HG02981 (cell line): ENCODE results near the gene RMDN2.
A peak's percentile ranks its signal among the peaks of the same experiment; 100 is the strongest.

ENCODE experiments used
- ATAC-seq: cut with Tn5 transposase; IDR thresholded peaks from one replicate; pipeline ENCODE4 v1.9.1; 2021; ENCODE audit warnings: mild to moderate bottlenecking, moderate library complexity; ENCODE audit not compliant: unreplicated experiment

RMDN2 gene

GRCh38 chr2:38037757-38038621, 112.9 kb downstream of the RMDN2 start:
- peak; percentile 63 for ATAC-seq

GRCh38 chr2:38038682-38039081, 113.6 kb downstream of the RMDN2 start:
- no peak for ATAC-seq

DNA sequence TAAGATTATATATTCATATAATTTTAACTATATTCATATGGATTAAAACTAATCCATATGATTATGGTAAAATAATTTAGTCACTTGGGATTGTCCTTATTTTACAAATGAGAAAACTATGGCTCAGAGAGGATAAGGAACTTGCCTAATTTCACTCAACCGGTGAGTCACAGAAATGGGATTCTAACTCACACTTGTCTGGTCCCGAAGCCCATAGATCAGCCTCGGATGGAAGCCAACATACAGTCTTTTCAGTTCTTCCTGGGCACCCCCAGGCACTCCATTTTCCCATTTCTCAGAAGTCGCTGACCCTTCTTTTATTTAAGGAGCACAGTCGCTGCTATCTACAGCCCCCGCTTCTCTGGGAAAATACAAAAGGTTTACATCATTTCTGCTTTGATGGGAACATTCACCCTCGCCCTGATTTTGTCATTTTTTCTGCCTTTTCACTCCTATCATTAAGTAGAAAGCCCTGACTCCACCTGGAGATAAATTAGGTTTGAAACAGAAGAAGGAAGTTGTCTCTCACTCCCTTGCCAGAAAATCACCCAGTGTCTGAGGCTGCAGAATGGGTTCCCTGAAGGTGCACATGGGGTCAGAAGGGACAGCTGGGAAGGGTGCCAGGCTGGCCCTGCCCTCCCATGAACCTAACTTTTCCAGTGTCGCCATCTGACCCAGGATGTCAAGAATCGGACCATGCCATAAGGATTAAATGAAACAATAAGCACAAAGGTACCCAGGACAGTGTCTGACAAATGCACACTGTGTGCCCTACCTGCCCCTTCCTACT, 114.2 kb downstream of the RMDN2 start:
- no peak for ATAC-seq

DNA sequence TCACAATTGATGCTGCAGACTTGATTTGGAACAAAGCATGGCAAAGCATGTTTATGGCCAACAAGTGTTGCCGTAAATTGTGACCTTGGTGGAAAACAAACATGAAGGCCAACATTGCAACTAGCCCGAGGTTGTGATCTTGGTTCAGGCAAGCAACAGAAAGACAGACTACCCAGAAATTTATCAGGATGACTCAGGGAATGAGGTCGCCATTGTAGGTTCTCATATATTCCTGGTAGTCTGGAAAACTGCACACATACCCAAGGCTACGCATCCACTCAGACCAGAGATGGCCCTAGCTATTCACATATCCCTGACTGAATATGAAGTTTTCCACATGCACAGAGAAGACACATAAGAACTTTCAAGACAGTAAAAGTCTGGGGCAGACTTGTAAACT, 120.7 kb downstream of the RMDN2 start:
- ATAC-seq, result no peak

DNA sequence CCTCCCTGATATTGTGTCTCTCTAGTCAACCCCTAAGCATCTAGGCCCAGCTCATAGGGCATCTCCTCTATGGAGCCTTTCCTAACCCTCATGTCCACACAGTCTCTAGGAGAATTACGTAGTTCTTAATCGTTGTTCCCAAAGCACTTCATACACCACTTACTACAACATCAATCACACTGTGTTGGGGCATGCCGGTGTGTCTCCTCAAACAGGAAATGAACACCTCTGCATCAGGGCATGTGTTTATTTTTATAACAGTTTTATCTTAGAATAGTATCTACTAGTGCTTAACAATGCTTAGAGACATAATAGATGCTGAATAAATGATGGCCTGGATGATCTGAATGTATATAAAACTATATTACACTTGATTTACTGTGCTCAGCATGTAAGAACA, 131.1 kb downstream of the RMDN2 start:
- no peak for ATAC-seq

GRCh38 chr2:38057651-38058410, 132.7 kb downstream of the RMDN2 start:
- no peak for ATAC-seq

DNA sequence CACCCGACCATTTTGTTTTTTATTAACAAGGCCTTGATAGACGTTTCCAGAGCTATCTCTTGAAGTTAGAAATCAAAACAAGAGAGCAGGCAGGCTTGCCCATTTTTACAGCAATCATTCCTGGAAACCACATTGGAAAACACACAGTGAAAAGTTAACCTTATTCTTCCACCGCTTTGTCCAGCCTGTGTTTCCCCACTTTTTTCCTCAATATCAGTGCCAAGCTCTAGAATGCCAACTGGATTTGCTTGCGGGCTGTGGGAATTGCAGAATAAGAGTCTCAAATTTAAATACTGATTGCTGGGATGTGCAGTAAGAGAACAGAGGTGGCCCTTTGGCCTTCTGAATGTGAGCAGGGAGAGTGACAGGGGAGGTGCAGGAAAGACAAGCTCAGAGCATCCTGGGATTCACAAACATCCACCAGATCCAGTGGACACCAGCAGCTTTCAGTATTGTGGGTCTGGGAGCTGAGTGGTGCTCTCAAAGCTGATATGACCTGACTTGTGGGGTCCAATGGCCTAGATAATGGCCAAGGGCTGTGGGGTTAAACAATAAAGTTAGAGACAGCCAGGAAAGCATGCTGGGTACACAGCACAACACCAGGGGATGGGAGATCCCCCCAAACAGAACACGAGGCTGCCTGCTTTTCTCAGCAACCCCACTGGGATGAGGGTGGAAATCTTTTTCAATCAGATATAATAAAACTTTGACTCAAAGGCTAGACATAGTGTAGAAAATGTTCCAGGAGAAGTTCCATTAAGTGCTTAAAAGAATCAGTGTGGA, 135.3 kb downstream of the RMDN2 start:
- no peak for ATAC-seq

DNA sequence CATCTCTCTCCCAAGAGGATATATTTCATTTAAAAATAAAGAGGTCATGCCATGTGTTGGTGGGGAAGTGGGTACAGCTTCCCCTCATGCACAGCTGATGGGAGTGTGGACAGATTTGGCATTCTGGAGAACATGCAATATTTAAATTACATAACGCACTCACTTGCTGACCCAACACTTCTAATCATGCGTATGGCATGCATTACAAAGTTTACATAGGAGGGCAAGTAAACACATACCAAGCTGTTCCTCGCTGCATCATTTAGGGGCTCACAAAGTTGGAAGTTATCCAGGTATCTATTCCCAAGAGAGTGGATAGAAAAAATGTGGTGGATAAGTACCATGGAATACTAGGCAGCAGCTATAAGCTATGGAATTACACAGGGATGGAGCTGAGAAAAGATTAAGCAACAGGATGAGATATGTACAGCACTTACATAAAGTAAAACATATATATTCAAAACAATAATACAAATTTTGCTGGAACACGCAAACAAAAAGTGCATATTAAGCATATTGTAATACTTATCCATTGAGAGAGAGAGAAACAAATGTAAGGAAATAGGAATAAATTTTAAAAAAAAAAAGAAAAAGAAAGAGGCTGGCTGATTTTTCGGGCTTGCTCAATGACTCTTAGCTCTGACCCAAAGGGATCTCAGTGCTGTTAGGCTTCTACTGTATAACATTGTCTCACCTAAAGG, 139.9 kb downstream of the RMDN2 start:
- ATAC-seq, result no peak

DNA sequence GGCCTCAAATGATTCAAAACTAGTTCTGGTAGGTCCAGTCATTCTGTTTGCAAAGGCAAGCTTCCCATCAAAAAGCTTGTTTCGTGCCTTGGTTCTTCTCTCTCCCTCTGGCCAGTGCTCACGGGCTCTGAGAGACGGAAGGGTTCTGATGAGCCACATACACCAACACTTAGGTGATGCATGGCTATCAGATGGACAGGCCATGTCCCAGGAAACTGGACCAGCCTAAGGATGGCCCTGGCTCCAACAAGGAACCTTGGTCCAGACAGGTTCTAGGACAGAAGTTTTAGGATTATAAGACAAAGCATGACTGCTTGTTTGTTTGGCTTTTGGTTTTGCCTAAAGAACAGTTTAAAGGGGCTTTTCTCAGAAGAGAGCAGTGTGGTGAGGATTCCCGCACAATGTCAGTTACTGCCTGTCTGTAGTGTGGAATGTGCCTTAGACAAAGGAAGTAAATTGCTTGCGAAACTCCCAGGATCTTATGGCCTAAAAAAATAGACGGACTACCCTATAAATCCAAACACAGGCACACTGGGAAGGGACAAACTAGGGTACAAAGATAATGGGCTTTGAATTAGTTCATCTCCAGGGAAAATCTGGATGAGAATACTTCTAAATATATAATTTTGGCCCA, 140.5 kb downstream of the RMDN2 start:
- ATAC-seq, result no peak

DNA sequence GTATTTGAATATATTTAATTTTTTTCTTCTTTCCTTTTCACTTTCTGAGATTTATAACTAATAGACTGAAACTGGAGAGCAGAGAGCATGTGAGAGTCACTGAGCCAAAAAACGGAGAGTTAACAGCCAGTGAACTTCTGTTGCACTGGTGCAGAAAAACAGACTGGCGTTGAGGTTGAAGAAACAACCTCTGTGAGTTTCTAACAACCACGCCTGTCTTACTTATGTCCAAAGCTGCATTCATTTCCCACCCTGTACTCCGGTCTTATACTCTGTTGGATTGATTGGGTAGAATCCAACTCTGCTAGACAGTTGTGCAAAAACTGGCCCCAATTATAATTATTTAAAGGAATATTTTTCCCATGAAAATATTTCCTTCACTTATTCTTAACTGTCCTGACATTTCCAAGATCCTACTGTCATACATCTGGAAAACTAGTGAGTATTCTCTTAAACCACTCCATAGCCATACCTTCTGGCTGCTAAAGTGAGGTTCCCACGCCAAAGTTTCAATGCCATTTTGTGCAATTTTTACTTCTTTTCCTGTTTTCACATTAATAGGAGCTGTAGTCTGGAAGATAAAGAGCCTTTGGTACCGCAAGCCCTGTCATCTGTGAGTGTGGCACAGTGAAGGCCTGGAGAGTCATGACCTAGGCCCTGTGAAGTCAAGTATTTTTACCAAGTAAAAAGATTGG, 141.5 kb downstream of the RMDN2 start:
- ATAC-seq, result no peak
